B cell (primary cell): ENCODE data around the gene S100A16.

ENCODE experiments used
- EZH2 ChIP-seq: IDR thresholded peaks from 2 replicates; pipeline ENCODE4 v1.6.1; 2012; ENCODE audit warnings: borderline replicate concordance, low read depth, mild to moderate bottlenecking, moderate library complexity, low read length; ENCODE audit not compliant: insufficient read depth, poor library complexity, severe bottlenecking
- TF ChIP-seq, protein P1 (sequence below): fragments of 200-600 bp; IDR thresholded peaks from one replicate; pipeline ENCODE4 v1.8.0; 2022; ENCODE audit warnings: antibody characterized with exemption, mild to moderate bottlenecking

DNA sequence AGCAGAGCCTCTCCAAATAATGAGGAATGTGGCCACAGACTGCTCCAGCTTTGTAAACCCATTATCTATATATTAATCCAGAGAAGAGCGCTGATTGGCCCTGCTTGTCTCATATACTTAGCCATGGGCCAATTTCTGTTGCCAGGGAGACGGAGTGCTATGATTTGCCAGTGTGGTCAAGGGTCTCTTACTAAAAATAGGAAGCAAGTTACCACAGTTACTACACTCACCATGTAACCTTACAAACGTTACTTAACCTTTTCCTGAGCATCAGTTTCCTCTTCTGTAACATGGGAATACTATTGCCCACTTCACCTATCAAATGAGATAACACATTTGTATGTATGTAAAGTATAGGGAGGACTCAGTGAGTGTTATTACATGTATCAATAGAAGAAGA is 39.6 kb downstream of the S100A16 start:
- TF ChIP-seq, protein P1, sequence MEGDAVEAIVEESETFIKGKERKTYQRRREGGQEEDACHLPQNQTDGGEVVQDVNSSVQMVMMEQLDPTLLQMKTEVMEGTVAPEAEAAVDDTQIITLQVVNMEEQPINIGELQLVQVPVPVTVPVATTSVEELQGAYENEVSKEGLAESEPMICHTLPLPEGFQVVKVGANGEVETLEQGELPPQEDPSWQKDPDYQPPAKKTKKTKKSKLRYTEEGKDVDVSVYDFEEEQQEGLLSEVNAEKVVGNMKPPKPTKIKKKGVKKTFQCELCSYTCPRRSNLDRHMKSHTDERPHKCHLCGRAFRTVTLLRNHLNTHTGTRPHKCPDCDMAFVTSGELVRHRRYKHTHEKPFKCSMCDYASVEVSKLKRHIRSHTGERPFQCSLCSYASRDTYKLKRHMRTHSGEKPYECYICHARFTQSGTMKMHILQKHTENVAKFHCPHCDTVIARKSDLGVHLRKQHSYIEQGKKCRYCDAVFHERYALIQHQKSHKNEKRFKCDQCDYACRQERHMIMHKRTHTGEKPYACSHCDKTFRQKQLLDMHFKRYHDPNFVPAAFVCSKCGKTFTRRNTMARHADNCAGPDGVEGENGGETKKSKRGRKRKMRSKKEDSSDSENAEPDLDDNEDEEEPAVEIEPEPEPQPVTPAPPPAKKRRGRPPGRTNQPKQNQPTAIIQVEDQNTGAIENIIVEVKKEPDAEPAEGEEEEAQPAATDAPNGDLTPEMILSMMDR, result no peak
- TF ChIP-seq EZH2, result no peak
